HEK293 (cell line): ENCODE data around the gene CCDC92.
A peak's percentile ranks its signal among the peaks of the same experiment; 100 is the strongest.

Source experiments
- CTCF ChIA-PET: fragments of 350-600 bp; formaldehyde crosslinking; extraction: SDS; loops from one replicate; lab custom pipeline; 2021; ENCODE audit warnings: antibody characterized with exemption; lab: Yijun Ruan, JAX
- POLR2A ChIA-PET: fragments of 300-600 bp; formaldehyde crosslinking; extraction: SDS; loops from one replicate; lab custom pipeline; 2020; ENCODE audit warnings: antibody characterized with exemption, inconsistent platforms; lab: Yijun Ruan, JAX
- H3K27ac ChIP-seq: fragments of 200-500 bp; sonication (Bioruptor generic); 2 replicates; pipeline ENCODE4 v1.5.1; 2014; ENCODE audit warnings: low read depth, low read length, control low read depth, inconsistent platforms; ENCODE audit errors: extremely low read depth
- H3K36me3 ChIP-seq, 2 experiments: fragments of 200-500 bp in 1 of 2; sonication (Bioruptor generic) in 1 of 2; 1 replicate in 1 of 2; 2 replicates in 1 of 2; pipeline ENCODE4 v1.5.1; 2014 to 2017; ENCODE audit warnings: inconsistent platforms in 2 of 2, low read length in 2 of 2; ENCODE audit not compliant: control insufficient read depth in 2 of 2, insufficient read depth in 1 of 2
- H3K4me1 ChIP-seq: fragments of 200-500 bp; sonication (Bioruptor generic); 2 replicates; pipeline ENCODE4 v1.5.1; 2014; ENCODE audit warnings: mild to moderate bottlenecking, low read length, inconsistent platforms; ENCODE audit not compliant: control insufficient read depth, insufficient read depth
- H3K4me3 ChIP-seq: 2 replicates; pipeline ENCODE4 v1.5.1; 2011; ENCODE audit warnings: low read depth, mild to moderate bottlenecking, control low read depth, low read length, moderate library complexity
- H3K9me3 ChIP-seq: fragments of 200-500 bp; sonication (Bioruptor generic); 2 replicates; pipeline ENCODE4 v1.5.1; 2014; ENCODE audit warnings: low read depth, low read length, inconsistent platforms; ENCODE audit not compliant: control insufficient read depth, insufficient read depth
- EGR2 ChIP-seq: fragments of 450-650 bp; formaldehyde crosslinking; IDR thresholded peaks from 2 replicates; pipeline ENCODE4 v1.5.1; 2016; ENCODE audit warnings: low read depth, missing biosample characterization, missing genetic modification characterization
- FEZF1 ChIP-seq: fragments of 450-650 bp; formaldehyde crosslinking; IDR thresholded peaks from 2 replicates; pipeline ENCODE4 v1.5.1; 2016; ENCODE audit warnings: missing biosample characterization, missing genetic modification characterization
- HIC1 ChIP-seq: fragments of 450-650 bp; formaldehyde crosslinking; IDR thresholded peaks from 2 replicates; pipeline ENCODE4 v1.5.1; 2016; ENCODE audit warnings: missing biosample characterization, missing genetic modification characterization
- INSM2 ChIP-seq: fragments of 450-650 bp; formaldehyde crosslinking; IDR thresholded peaks from 2 replicates; pipeline ENCODE4 v1.5.1; 2016; ENCODE audit warnings: missing biosample characterization, missing genetic modification characterization
- MZF1 ChIP-seq: fragments of 450-650 bp; formaldehyde crosslinking; IDR thresholded peaks from 2 replicates; pipeline ENCODE4 v1.5.1; 2017; ENCODE audit warnings: missing biosample characterization, missing genetic modification characterization, borderline replicate concordance
- ZBTB11 ChIP-seq: fragments of 450-650 bp; formaldehyde crosslinking; conservative IDR thresholded peaks from 2 replicates; pipeline ENCODE4 v1.5.1; 2016; ENCODE audit warnings: low read depth, missing biosample characterization, missing genetic modification characterization
- ZBTB44 ChIP-seq: fragments of 450-650 bp; IDR thresholded peaks from 2 replicates; pipeline ENCODE4 v1.5.1; 2018; ENCODE audit warnings: missing biosample characterization, mild to moderate bottlenecking, missing genetic modification characterization
- ZFHX2 ChIP-seq: fragments of 450-650 bp; formaldehyde crosslinking; conservative IDR thresholded peaks from 2 replicates; pipeline ENCODE4 v1.5.1; 2016; ENCODE audit warnings: missing biosample characterization, missing genetic modification characterization
- ZFP69B ChIP-seq: fragments of 450-650 bp; formaldehyde crosslinking; IDR thresholded peaks from 2 replicates; pipeline ENCODE4 v1.5.1; 2016; ENCODE audit warnings: missing biosample characterization, missing genetic modification characterization
- ZNF266 ChIP-seq: fragments of 450-650 bp; formaldehyde crosslinking; IDR thresholded peaks from 2 replicates; pipeline ENCODE4 v1.5.1; 2016; ENCODE audit warnings: missing biosample characterization, missing genetic modification characterization, low read depth
- ZNF354C ChIP-seq: fragments of 450-650 bp; formaldehyde crosslinking; IDR thresholded peaks from 2 replicates; pipeline ENCODE4 v1.5.1; 2016; ENCODE audit warnings: missing biosample characterization, missing genetic modification characterization, low read depth, borderline replicate concordance
- ZNF404 ChIP-seq: fragments of 450-650 bp; formaldehyde crosslinking; IDR thresholded peaks from 2 replicates; pipeline ENCODE4 v1.5.1; 2017; ENCODE audit warnings: missing biosample characterization, missing genetic modification characterization
- ZNF513 ChIP-seq: fragments of 450-650 bp; IDR thresholded peaks from 2 replicates; pipeline ENCODE4 v1.5.1; 2018; ENCODE audit warnings: missing biosample characterization, missing genetic modification characterization
- ZNF514 ChIP-seq: fragments of 450-650 bp; formaldehyde crosslinking; IDR thresholded peaks from 2 replicates; pipeline ENCODE4 v1.5.1; 2016; ENCODE audit warnings: missing biosample characterization, missing genetic modification characterization
- ZNF600 ChIP-seq: fragments of 450-650 bp; formaldehyde crosslinking; IDR thresholded peaks from 2 replicates; pipeline ENCODE4 v1.5.1; 2016; ENCODE audit warnings: missing biosample characterization, missing genetic modification characterization
- ZNF768 ChIP-seq: fragments of 450-650 bp; formaldehyde crosslinking; IDR thresholded peaks from 2 replicates; pipeline ENCODE4 v1.5.1; 2018; ENCODE audit warnings: missing biosample characterization, mild to moderate bottlenecking, missing genetic modification characterization

Gene CCDC92

GRCh38 chr12:123982269-123982668 is 9.6 kb upstream of the CCDC92 start:
- ChIA-PET POLR2A (interaction anchor here (0.6 kb wide), 1 partner anchor 224 kb away, joined by 4 read pairs; no protein-coding TSS in a partner anchor), CTCF (interaction anchor here (1.7 kb wide), 1 partner anchor 18 kb away, joined by 3 read pairs; no protein-coding TSS in a partner anchor)
- peaks cover 8 to 26% of the 10 kb centered on the region in 2 experiments for H3K36me3 ChIP-seq
- no peaks in the 10 kb centered on the region for H3K9me3 ChIP-seq
- peaks cover 4% of the 10 kb centered on the region; the same call in 1 of the 2 replicates for H3K4me1 ChIP-seq
- TF ChIP-seq FEZF1 (tag by site-specific recombination) (no peak), ZNF514 (no peak), ZBTB11 (tag by site-specific recombination) (no peak), ZNF266 (tag by site-specific recombination) (no peak), HIC1 (tag by site-specific recombination) (no peak), ZNF354C (tag by site-specific recombination) (no peak), INSM2 (tag by site-specific recombination) (no peak), ZNF404 (tag by site-specific recombination) (no peak), ZBTB44 (tag by site-specific recombination) (no peak)
- TF ChIP-seq, all 188 proteins: peak for 0
- Histone ChIP-seq H3K4me3 (no peak overlapping the region), H3K27ac (no peak overlapping the region)

- CTCF ChIA-PET: no interaction called here
These were observed 6.9 kb upstream of the CCDC92 start for GRCh38 chr12:123979566-123979965.

GRCh38 chr12:123976227-123976826 is 3.7 kb upstream of the CCDC92 start:
- H3K4me1 ChIP-seq: peaks cover 7% of the 10 kb centered on the region
- ChIA-PET POLR2A (no interaction called here), CTCF (interaction anchor here (0.6 to 1.6 kb wide), 4 partner anchors 8 to 797 kb away, joined by 3 to 5 read pairs (median 4); no protein-coding TSS in a partner anchor)
- H3K4me3 ChIP-seq: no peak overlapping the region
- H3K9me3 ChIP-seq: no peaks in the 10 kb centered on the region
- no peak overlapping the region for H3K27ac ChIP-seq
- peaks cover 30 to 35% of the 10 kb centered on the region in 2 experiments for H3K36me3 ChIP-seq
- TF ChIP-seq EGR2 (peak; percentile 82), ZFHX2 (tag by site-specific recombination) (peak; percentile 82), ZNF513 (no peak)

More at GRCh38 chr12:123979566-123979965, 6.9 kb upstream of the CCDC92 start:
- TF ChIP-seq MZF1 (tag by site-specific recombination): no peak
- TF ChIP-seq ZNF600: peak; percentile 90
- no peak for TF ChIP-seq ZFP69B (tag by site-specific recombination)
- TF ChIP-seq ZNF768 (tag by site-specific recombination): no peak
- POLR2A ChIA-PET: no interaction called here
- Histone ChIP-seq H3K27ac (no peak overlapping the region), H3K9me3 (no peaks in the 10 kb centered on the region), H3K36me3 (peaks cover 30 to 43% of the 10 kb centered on the region in 2 experiments), H3K4me3 (no peak overlapping the region), H3K4me1 (peaks cover 6% of the 10 kb centered on the region)
